Spinal cord (tissue), 10 donors: ENCODE results near the gene KLHL29. TPM values are rescaled to one million over a fixed set of nuclear protein-coding genes. Genes with fewer than 3 reads are reported as not detected.
A peak's percentile ranks its signal among the peaks of the same experiment; 100 is the strongest.

ENCODE experiments used
- DNase-seq, 6 donors: peaks; one replicate each; pipeline versions ENCODE4 v3.0.0 to v3.0.0-alpha.2; 2013 to 2015; ENCODE audit warnings: low spot score in 6 of 6, low read depth in 4 of 6
- H3K27ac ChIP-seq: one replicate; pipeline ENCODE4 v1.5.1; 2013; ENCODE audit warnings: low read depth, low read length, control low read depth
- H3K27me3 ChIP-seq: one replicate; pipeline ENCODE4 v1.6.1; 2013; ENCODE audit warnings: low read length; ENCODE audit not compliant: control insufficient read depth, insufficient read depth
- H3K36me3 ChIP-seq: one replicate; pipeline ENCODE4 v1.6.1; 2013; ENCODE audit warnings: low read length; ENCODE audit not compliant: control insufficient read depth, insufficient read depth
- H3K4me1 ChIP-seq: one replicate; pipeline ENCODE4 v1.6.1; 2013; ENCODE audit warnings: low read length; ENCODE audit not compliant: control insufficient read depth, insufficient read depth
- H3K4me3 ChIP-seq: one replicate; pipeline ENCODE4 v1.5.1; 2013; ENCODE audit warnings: low read depth, low read length, control low read depth
- H3K9me3 ChIP-seq: one replicate; pipeline ENCODE4 v1.6.1; 2013; ENCODE audit warnings: low read length; ENCODE audit not compliant: control insufficient read depth, insufficient read depth
- WGBS: methylation state at CpG from one replicate; pipeline ENCODE4 v1.1.5; 2013; ENCODE audit warnings: missing lambda C conversion rate; ENCODE audit not compliant: insufficient coverage; 5-methylcytosine and 5-hydroxymethylcytosine counted together
- polyA plus RNA-seq, 2 donors: library from polyadenylated mRNA; unstranded; fragments of 120-200 nt; gene quantifications; one replicate each; pipeline ENCODE4 v1.2.1, GENCODE V29; 2013; ENCODE audit not compliant: insufficient read length in 2 of 2
- total RNA-seq, 2 donors: library from RNA; depleted of rRNA in 1 of 2; stranded (reverse); fragments of 120-200 nt in 1 of 2; fragments of >200 nt in 1 of 2; gene quantifications; one replicate each; pipeline versions ENCODE4 v1.2.3 to v1.2.4, GENCODE V29; 2013 to 2014
- donor health status: healthy.

Gene KLHL29
- total and polyA plus RNA-seq, 4 donors, result 8.7 to 19.4 (median 14.0) TPM

- Histone ChIP-seq H3K27me3 (no peaks in the 10 kb centered on the region), H3K4me3 (no peak overlapping the region), H3K9me3 (no peaks in the 10 kb centered on the region), H3K27ac (no peak overlapping the region), H3K4me1 (peaks cover 35% of the 10 kb centered on the region), H3K36me3 (peaks cover 2% of the 10 kb centered on the region)
- peak in 1 of 6 donors; percentile 73 for DNase-seq
- 76% methylated on average over 5 of the region's 10 CpGs for WGBS
Observed at GRCh38 chr2:23513872-23514793, 129.2 kb downstream of the KLHL29 start.

DNA sequence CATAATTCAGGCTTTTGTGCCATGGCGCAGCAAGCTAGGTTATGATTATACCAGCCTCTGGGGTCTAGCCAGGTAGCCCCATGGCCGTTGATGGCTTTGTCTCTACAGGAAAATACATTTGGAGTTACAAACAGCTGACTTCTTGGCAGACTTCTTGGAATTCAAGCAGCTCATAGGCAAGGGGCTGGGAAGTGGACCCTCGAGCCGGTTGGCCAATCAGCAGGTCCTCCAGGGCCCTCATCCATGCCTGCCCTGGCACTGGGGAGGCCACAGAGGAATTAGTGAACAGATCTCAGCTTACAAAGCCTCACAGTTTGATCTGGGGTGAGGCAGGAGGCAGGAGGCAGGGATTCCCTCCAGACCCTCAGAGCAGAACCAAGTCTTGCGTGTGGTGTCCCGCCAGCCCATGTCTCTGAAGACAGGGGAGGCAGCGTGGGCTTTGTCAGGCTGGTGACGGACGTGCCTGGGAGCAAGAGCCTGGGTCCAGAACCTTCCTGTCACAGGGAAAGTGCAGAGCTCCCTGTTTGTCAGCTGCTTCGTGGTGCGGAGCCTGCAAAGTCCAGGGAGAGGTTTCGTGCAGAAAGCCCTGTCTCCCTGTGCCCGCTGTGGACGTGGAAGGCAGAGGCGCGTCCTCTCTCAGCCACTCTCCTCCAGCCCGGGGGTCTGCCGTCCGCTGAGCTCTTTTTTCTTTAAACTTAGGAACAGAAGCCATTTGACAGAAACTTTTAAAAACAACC, 131.7 kb downstream of the KLHL29 start:
- Histone ChIP-seq H3K9me3 (no peaks in the 10 kb centered on the region), H3K4me3 (no peak overlapping the region), H3K27me3 (no peaks in the 10 kb centered on the region), H3K36me3 (peaks cover 2% of the 10 kb centered on the region), H3K4me1 (peaks cover 45% of the 10 kb centered on the region), H3K27ac (no peak overlapping the region)
- 83% methylated on average over 19 of the region's 19 CpGs for WGBS
- no peak for DNase-seq

DNA sequence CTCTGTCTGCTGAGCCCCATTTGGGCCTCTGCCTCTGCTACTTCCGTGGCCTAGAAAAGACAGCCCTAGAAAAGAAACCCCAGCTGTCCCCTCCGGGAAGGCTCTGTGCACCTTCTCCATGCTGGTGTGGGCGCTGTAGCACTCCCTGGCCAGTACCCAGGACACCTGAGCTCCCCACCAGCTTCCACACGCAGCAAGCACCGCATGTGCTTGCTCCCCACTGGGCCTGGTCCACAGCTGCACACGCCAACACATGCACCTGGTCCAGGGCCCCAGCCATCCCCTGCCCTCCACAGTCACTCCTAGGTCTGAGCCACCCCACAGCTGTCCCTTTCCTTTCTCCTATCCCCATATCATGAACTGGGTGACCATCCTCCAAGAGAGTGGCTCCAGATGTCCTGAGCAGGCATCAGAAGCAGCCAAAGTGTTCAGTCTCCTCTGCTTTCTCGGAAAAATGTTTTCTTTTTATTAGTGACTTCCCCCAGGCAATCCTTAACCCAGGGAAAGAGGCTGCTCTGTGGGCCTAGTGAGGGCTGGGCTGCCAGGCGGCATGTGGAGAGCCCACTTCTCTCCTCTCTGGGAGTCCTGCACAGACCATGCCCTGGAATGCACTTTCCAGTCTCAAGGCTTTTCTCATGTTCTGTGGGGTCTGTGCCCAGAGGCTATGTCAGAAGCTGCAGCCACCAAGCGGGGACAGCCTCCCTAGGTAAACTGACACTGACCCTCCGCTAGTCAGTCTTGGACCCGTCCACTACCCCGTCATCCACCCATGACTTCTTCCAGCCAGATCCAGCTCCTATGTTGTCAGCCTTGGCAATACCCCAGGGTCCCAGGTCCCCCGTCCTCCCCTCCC, 133.7 kb downstream of the KLHL29 start:
- Histone ChIP-seq H3K4me3 (no peak overlapping the region), H3K9me3 (no peaks in the 10 kb centered on the region), H3K27ac (peak overlapping the region; percentile 58), H3K27me3 (no peaks in the 10 kb centered on the region), H3K36me3 (peaks cover 2% of the 10 kb centered on the region), H3K4me1 (peaks cover 59% of the 10 kb centered on the region)
- 83% methylated on average over 11 of the region's 13 CpGs for WGBS
- DNase-seq, result no peak

GRCh38 chr2:23519334-23519651, 134.3 kb downstream of the KLHL29 start:
- Histone ChIP-seq H3K4me1 (peaks cover 62% of the 10 kb centered on the region), H3K27me3 (no peaks in the 10 kb centered on the region)
- DNase-seq, result no peak

DNA sequence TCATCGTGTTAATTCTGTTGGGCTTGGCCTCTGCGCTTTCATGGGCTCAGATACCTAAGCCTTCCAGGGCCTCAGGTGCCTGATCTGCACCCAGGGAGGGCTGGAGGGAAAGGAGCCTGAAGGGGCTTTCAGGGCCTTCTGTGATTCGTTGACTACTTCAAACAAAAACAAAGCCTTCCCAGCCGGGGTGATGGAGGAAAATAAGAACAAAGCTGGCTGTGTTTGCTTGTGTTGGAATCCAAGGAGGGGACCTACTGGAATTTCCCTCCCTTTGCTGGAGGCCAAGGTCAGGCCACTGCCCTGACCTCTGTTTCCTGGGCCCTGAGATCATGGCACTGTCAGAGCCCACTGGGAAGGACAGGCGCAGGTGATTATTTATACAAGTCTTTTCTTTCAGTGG, 135.3 kb downstream of the KLHL29 start:
- Histone ChIP-seq H3K36me3 (peaks cover 6% of the 10 kb centered on the region), H3K4me3 (no peak overlapping the region), H3K9me3 (no peaks in the 10 kb centered on the region), H3K4me1 (peaks cover 70% of the 10 kb centered on the region), H3K27me3 (no peaks in the 10 kb centered on the region), H3K27ac (peak overlapping the region; percentile 51)
- no CpG with 5 or more reads among the region's 5 CpGs for WGBS
- DNase-seq, result peak in 1 of 6 donors; percentile 56

More at GRCh38 chr2:23519334-23519651, 134.3 kb downstream of the KLHL29 start:
- Histone ChIP-seq H3K27ac (no peak overlapping the region), H3K9me3 (no peaks in the 10 kb centered on the region), H3K36me3 (peaks cover 5% of the 10 kb centered on the region), H3K4me3 (no peak overlapping the region)
- WGBS, result 90% methylated on average over 4 of the region's 4 CpGs

GRCh38 chr2:23521060-23521459, 136.1 kb downstream of the KLHL29 start:
- WGBS, result 91% methylated on average over 7 of the region's 7 CpGs
- H3K4me1 ChIP-seq, result peaks cover 76% of the 10 kb centered on the region
- no peak overlapping the region for H3K4me3 ChIP-seq
- no peak for DNase-seq
- peak overlapping the region; percentile 10 for H3K27ac ChIP-seq
- H3K9me3 ChIP-seq, result no peaks in the 10 kb centered on the region
- H3K27me3 ChIP-seq, result no peaks in the 10 kb centered on the region
- peaks cover 7% of the 10 kb centered on the region for H3K36me3 ChIP-seq

GRCh38 chr2:23522726-23523372, 137.9 kb downstream of the KLHL29 start:
- DNase-seq, result no peak
- Histone ChIP-seq H3K27me3 (no peaks in the 10 kb centered on the region), H3K27ac (peak overlapping the region; percentile 4), H3K36me3 (peaks cover 8% of the 10 kb centered on the region), H3K4me3 (no peak overlapping the region), H3K9me3 (no peaks in the 10 kb centered on the region), H3K4me1 (peaks cover 80% of the 10 kb centered on the region)
- 83% methylated on average over 9 of the region's 15 CpGs for WGBS

DNA sequence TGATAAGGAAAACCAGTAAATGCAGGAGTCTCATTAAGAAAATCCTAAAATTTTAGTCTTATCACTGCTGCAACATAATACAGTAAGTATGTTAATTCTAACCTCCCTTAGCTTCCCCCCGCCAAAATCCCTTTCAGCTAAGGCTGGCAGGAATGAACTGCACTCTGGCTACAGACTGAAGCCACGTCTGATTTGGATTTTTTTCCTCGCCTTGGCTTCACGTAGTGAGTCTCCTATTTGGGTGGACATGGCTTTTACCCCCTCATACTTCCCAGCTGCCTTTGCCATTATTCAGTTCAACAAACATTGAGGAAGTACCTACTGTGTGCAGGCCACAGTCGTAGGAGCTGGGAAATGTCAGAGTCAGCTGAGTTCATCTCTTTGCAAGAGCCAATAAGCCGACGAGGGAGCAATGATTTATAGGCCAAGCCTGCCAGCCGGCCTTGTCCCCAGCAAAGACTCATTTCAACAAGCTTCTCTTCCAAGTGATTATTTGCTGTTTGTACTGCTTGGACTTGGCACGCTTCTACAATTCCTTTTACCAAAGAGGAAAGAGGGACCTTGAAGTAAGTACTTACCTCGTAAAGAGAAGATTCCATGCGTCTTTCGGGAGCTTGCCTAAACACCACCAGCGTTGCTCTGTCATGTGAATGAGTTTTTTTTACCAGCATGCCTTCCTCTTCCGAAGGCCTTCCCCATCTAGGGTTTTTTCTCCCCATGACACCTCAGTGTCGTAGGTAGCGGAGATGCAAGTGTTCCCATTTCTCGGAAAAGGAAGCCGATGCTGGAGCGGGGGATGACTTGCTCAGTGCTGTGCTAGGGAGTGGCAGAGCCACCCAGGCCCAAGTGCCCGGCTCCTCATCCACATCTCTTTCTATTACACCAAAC, 138.6 kb downstream of the KLHL29 start:
- DNase-seq, result peak in 3 of 6 donors; percentile 47 to 83 (median 70)
- peaks cover 75% of the 10 kb centered on the region for H3K4me1 ChIP-seq
- H3K27ac ChIP-seq, result peak overlapping the region; percentile 86

More for the DNA sequence above, 138.6 kb downstream of the KLHL29 start:
- H3K27me3 ChIP-seq, result no peaks in the 10 kb centered on the region
- H3K4me3 ChIP-seq, result no peak overlapping the region
- no peaks in the 10 kb centered on the region for H3K9me3 ChIP-seq
- 25% methylated on average over 5 of the region's 20 CpGs for WGBS
- H3K36me3 ChIP-seq, result peaks cover 8% of the 10 kb centered on the region
